Fibroblast of skin of back (primary cell): Measurements from ENCODE around the gene TTR.

ENCODE experiments used
- DNase-seq: peaks from one replicate; pipeline ENCODE4 v3.0.0-alpha.2; 2013

Gene TTR

GRCh38 chr18:31617031-31617717 lies 25.5 kb downstream of the TTR start:
- no peak for DNase-seq

GRCh38 chr18:31618801-31619200 lies 27.1 kb downstream of the TTR start:
- DNase-seq = no peak

GRCh38 chr18:31619291-31619690 lies 27.6 kb downstream of the TTR start:
- no peak for DNase-seq

- no peak for DNase-seq
Measured at GRCh38 chr18:31624892-31625640, 33.4 kb downstream of the TTR start.

GRCh38 chr18:31626409-31626808 lies 34.7 kb downstream of the TTR start:
- DNase-seq = no peak

- no peak for DNase-seq
Measured at GRCh38 chr18:31630549-31630948, 38.9 kb downstream of the TTR start.

- no peak for DNase-seq
Measured at GRCh38 chr18:31631526-31631925, 39.8 kb downstream of the TTR start.

- no peak for DNase-seq
Measured at GRCh38 chr18:31632356-31632755, 40.7 kb downstream of the TTR start.

- DNase-seq = no peak
Measured at GRCh38 chr18:31633392-31634330, 42.0 kb downstream of the TTR start.

- no peak for DNase-seq
Measured at GRCh38 chr18:31634331-31634713, 42.6 kb downstream of the TTR start.

GRCh38 chr18:31636387-31636786 lies 44.7 kb downstream of the TTR start:
- no peak for DNase-seq

- DNase-seq = no peak
Measured at GRCh38 chr18:31637445-31637844, 45.8 kb downstream of the TTR start.

GRCh38 chr18:31643003-31643402 lies 51.3 kb downstream of the TTR start:
- peak; percentile 18 for DNase-seq

- DNase-seq = no peak
Measured at GRCh38 chr18:31645411-31645810, 53.7 kb downstream of the TTR start.

- no peak for DNase-seq
Measured at GRCh38 chr18:31646332-31647126, 54.9 kb downstream of the TTR start.

GRCh38 chr18:31647127-31647753 lies 55.6 kb downstream of the TTR start:
- no peak for DNase-seq
